Osteocyte (in vitro differentiated cells): ENCODE data around the gene ROR2. TPM values are rescaled to one million over a fixed set of nuclear protein-coding genes. Genes with fewer than 3 reads are reported as not detected.

Experiments
- DNase-seq: peaks from one replicate; pipeline ENCODE4 v3.0.0; 2021; ENCODE audit warnings: mixed read lengths; ENCODE audit not compliant: unreplicated experiment; ENCODE audit errors: extremely low spot score
- H3K27ac Mint-ChIP-seq: one replicate; pipeline ENCODE4 v1.8.0; 2021; ENCODE audit warnings: mild to moderate bottlenecking, mixed read lengths; ENCODE audit not compliant: unreplicated experiment
- H3K27me3 Mint-ChIP-seq: one replicate; pipeline ENCODE4 v1.8.0; 2021; ENCODE audit warnings: mixed read lengths; ENCODE audit not compliant: unreplicated experiment
- H3K36me3 Mint-ChIP-seq: one replicate; pipeline ENCODE4 v1.8.0; 2021; ENCODE audit warnings: mixed read lengths; ENCODE audit not compliant: unreplicated experiment
- H3K4me1 Mint-ChIP-seq: one replicate; pipeline ENCODE4 v1.8.0; 2021; ENCODE audit warnings: mixed read lengths; ENCODE audit not compliant: unreplicated experiment
- H3K4me3 Mint-ChIP-seq: one replicate; pipeline ENCODE4 v1.8.0; 2021; ENCODE audit warnings: mild to moderate bottlenecking, moderate library complexity, mixed read lengths; ENCODE audit not compliant: unreplicated experiment
- H3K9me3 Mint-ChIP-seq: one replicate; pipeline ENCODE4 v1.8.0; 2021; ENCODE audit warnings: mixed read lengths; ENCODE audit not compliant: unreplicated experiment
- CTCF ChIP-seq: fragments of 200-600 bp; sonication (generic); IDR thresholded peaks from 2 replicates; pipeline ENCODE4 v1.5.0; 2021; ENCODE audit warnings: antibody characterized with exemption, mild to moderate bottlenecking, moderate library complexity
- total RNA-seq: library from RNA; stranded (reverse); gene quantifications from 2 replicates; pipeline ENCODE4 v1.2.1, GENCODE V29; 2021

Gene ROR2
- total RNA-seq, 1 donor from 2014 or later = 48.2 TPM

GRCh38 chr9:91572044-91572443 lies 378.0 kb downstream of the ROR2 start:
- Mint-ChIP-seq H3K4me3 (no peak overlapping the region), H3K36me3 (no peaks in the 10 kb centered on the region), H3K27ac (no peak overlapping the region), H3K9me3 (no peaks in the 10 kb centered on the region), H3K4me1 (peaks cover 2% of the 10 kb centered on the region), H3K27me3 (peaks cover 26% of the 10 kb centered on the region)
- no peak for TF ChIP-seq CTCF
- DNase-seq = no peak

DNA sequence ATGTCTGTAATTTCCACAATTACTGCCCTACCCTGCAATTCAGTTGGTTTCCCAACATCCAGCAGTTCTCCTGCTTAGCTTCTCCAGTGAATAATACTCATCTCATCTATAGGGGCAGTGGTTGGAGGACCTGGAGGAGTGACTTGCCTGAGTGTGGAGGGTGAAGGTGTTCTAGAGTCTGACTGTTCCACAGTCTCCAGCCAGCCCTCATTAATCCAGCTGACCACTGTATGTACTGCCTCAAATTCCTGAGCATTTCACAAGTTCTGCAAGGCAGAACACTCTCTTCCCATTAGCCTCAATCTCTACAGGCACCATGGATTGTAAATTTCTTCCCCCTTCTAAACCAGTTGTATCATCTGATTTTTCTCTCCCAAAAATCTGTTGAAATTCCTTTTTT lies 379.0 kb downstream of the ROR2 start:
- H3K36me3 Mint-ChIP-seq = no peaks in the 10 kb centered on the region
- no peak overlapping the region for H3K27ac Mint-ChIP-seq
- H3K4me1 Mint-ChIP-seq = peaks cover 2% of the 10 kb centered on the region
- TF ChIP-seq CTCF = no peak
- peaks cover 26% of the 10 kb centered on the region for H3K27me3 Mint-ChIP-seq
- H3K9me3 Mint-ChIP-seq = no peaks in the 10 kb centered on the region
- no peak overlapping the region for H3K4me3 Mint-ChIP-seq
- no peak for DNase-seq

GRCh38 chr9:91567642-91568274 lies 382.3 kb downstream of the ROR2 start:
- Mint-ChIP-seq H3K4me1 (peaks cover 2% of the 10 kb centered on the region), H3K36me3 (no peaks in the 10 kb centered on the region), H3K4me3 (no peak overlapping the region), H3K27ac (no peak overlapping the region), H3K27me3 (peaks cover 20% of the 10 kb centered on the region), H3K9me3 (no peaks in the 10 kb centered on the region)
- no peak for DNase-seq
- TF ChIP-seq CTCF = no peak

GRCh38 chr9:91564081-91564670 lies 385.9 kb downstream of the ROR2 start:
- no peak overlapping the region for H3K4me3 Mint-ChIP-seq
- peaks cover 7% of the 10 kb centered on the region for H3K27me3 Mint-ChIP-seq
- no peak for DNase-seq
- no peaks in the 10 kb centered on the region for H3K36me3 Mint-ChIP-seq
- no peak overlapping the region for H3K27ac Mint-ChIP-seq
- no peak for TF ChIP-seq CTCF
- H3K4me1 Mint-ChIP-seq = peaks cover 6% of the 10 kb centered on the region
- no peaks in the 10 kb centered on the region for H3K9me3 Mint-ChIP-seq

GRCh38 chr9:91562416-91562815 lies 387.6 kb downstream of the ROR2 start:
- no peak for TF ChIP-seq CTCF
- Mint-ChIP-seq H3K4me3 (no peak overlapping the region), H3K4me1 (peaks cover 5% of the 10 kb centered on the region), H3K27ac (no peak overlapping the region), H3K36me3 (no peaks in the 10 kb centered on the region), H3K9me3 (no peaks in the 10 kb centered on the region), H3K27me3 (peaks cover 15% of the 10 kb centered on the region)
- DNase-seq = no peak
